WTC11 (cell line): ENCODE data around the gene CASP8. TPM values are rescaled to one million over a fixed set of nuclear protein-coding genes. Genes with fewer than 3 reads are reported as not detected.

Experiments used
- ATAC-seq: fragments of 200-7000 bp; cut with Tn5 transposase; 2 replicates; pipeline ENCODE4 v1.10.0; 2021; ENCODE audit warnings: mild to moderate bottlenecking, moderate library complexity
- CTCF ChIA-PET: fragments of 300-600 bp; sonication (Branson Sonifier 250); formaldehyde crosslinking; loops from one replicate; lab custom pipeline; 2021; ENCODE audit warnings: antibody characterized with exemption; lab: Charles Lee
- POLR2A ChIA-PET: fragments of 350-600 bp; sonication (Branson Sonifier 250); formaldehyde crosslinking; loops from one replicate; lab custom pipeline; 2021; ENCODE audit warnings: antibody characterized with exemption; lab: Charles Lee
- DNase-seq: peaks from one replicate; pipeline ENCODE4 v3.0.0; 2021; ENCODE audit warnings: low spot score
- H3K27ac Mint-ChIP-seq: 2 replicates; pipeline ENCODE4 v1.8.0; 2021; ENCODE audit warnings: mixed read lengths
- H3K27me3 Mint-ChIP-seq: 2 replicates; pipeline ENCODE4 v1.8.0; 2021; ENCODE audit warnings: low read depth, mild to moderate bottlenecking, moderate library complexity, mixed read lengths
- H3K36me3 Mint-ChIP-seq: 2 replicates; pipeline ENCODE4 v1.8.0; 2021; ENCODE audit warnings: mixed read lengths
- H3K4me1 Mint-ChIP-seq: 2 replicates; pipeline ENCODE4 v1.8.0; 2022; ENCODE audit warnings: mixed read lengths
- H3K4me3 Mint-ChIP-seq: 2 replicates; pipeline ENCODE4 v1.8.0; 2021; ENCODE audit warnings: mild to moderate bottlenecking, moderate library complexity, mixed read lengths
- H3K9me3 Mint-ChIP-seq: 2 replicates; pipeline ENCODE4 v1.8.0; 2021; ENCODE audit warnings: mixed read lengths
- GRHL2 ChIP-seq: fragments of 250-450 bp; sonication (Bioruptor Pico); IDR thresholded peaks from 2 replicates; pipeline ENCODE4 v1.8.0; 2022; ENCODE audit warnings: mild to moderate bottlenecking, moderate library complexity; ENCODE audit not compliant: insufficient replicate concordance, severe bottlenecking
- JUN ChIP-seq: sonication (generic); formaldehyde crosslinking; IDR thresholded peaks from 2 replicates; pipeline ENCODE4 v1.8.0; 2023; ENCODE audit warnings: mild to moderate bottlenecking, missing genetic modification reagents
- NR1H2 ChIP-seq: sonication (generic); formaldehyde crosslinking; IDR thresholded peaks from 2 replicates; pipeline ENCODE4 v1.9.0; 2021; ENCODE audit warnings: mild to moderate bottlenecking, moderate library complexity, missing genetic modification reagents
- NR3C1 ChIP-seq: sonication (generic); formaldehyde crosslinking; conservative IDR thresholded peaks from 2 replicates; pipeline ENCODE4 v1.8.1; 2023; ENCODE audit warnings: low read depth, mild to moderate bottlenecking, missing genetic modification reagents
- SOX15 ChIP-seq: fragments of 250-450 bp; sonication (Bioruptor Pico); IDR thresholded peaks from 2 replicates; pipeline ENCODE4 v1.9.0; 2021; ENCODE audit warnings: mild to moderate bottlenecking
- STAT6 ChIP-seq: sonication (generic); formaldehyde crosslinking; conservative IDR thresholded peaks from 2 replicates; pipeline ENCODE4 v1.8.1; 2023; ENCODE audit warnings: mild to moderate bottlenecking, low read depth, missing genetic modification reagents, moderate library complexity
- USF1 ChIP-seq: sonication (generic); formaldehyde crosslinking; IDR thresholded peaks from 2 replicates; pipeline ENCODE4 v1.8.0; 2022; ENCODE audit warnings: mild to moderate bottlenecking, missing genetic modification reagents
- USF2 ChIP-seq: sonication (generic); formaldehyde crosslinking; IDR thresholded peaks from 2 replicates; pipeline ENCODE4 v1.8.1; 2023; ENCODE audit warnings: mild to moderate bottlenecking, missing genetic modification reagents, moderate library complexity
- ZBTB21 ChIP-seq: sonication (generic); formaldehyde crosslinking; IDR thresholded peaks from 2 replicates; pipeline ENCODE4 v1.8.1; 2023; ENCODE audit warnings: mild to moderate bottlenecking, missing genetic modification reagents, borderline replicate concordance
- ZNF281 ChIP-seq: sonication (generic); formaldehyde crosslinking; IDR thresholded peaks from 2 replicates; pipeline ENCODE4 v1.8.0; 2023; ENCODE audit warnings: mild to moderate bottlenecking, missing genetic modification reagents
- ZNF532 ChIP-seq: fragments of 250-450 bp; sonication (Bioruptor Pico); IDR thresholded peaks from 2 replicates; pipeline ENCODE4 v1.9.0; 2021; ENCODE audit warnings: mild to moderate bottlenecking, borderline replicate concordance
- ZNF671 ChIP-seq: fragments of 250-450 bp; sonication (Bioruptor Pico); IDR thresholded peaks from 2 replicates; pipeline ENCODE4 v1.8.0; 2021; ENCODE audit warnings: mild to moderate bottlenecking
- total RNA-seq: library from RNA; stranded (reverse); gene quantifications from 3 replicates; pipeline ENCODE4 v1.2.3, GENCODE V29; 2021
- TF ChIP-seq, protein P1 (sequence below): fragments of 250-450 bp; sonication (Bioruptor Pico); conservative IDR thresholded peaks from 2 replicates; pipeline ENCODE4 v1.9.0; 2021; ENCODE audit warnings: mild to moderate bottlenecking

The CASP8 gene
- total RNA-seq, 1 experiment from 2014 or later, result 4.4 TPM

GRCh38 chr2:201219328-201220096 is 40.8 kb upstream of the CASP8 start (continued):
- TF ChIP-seq, protein P1, sequence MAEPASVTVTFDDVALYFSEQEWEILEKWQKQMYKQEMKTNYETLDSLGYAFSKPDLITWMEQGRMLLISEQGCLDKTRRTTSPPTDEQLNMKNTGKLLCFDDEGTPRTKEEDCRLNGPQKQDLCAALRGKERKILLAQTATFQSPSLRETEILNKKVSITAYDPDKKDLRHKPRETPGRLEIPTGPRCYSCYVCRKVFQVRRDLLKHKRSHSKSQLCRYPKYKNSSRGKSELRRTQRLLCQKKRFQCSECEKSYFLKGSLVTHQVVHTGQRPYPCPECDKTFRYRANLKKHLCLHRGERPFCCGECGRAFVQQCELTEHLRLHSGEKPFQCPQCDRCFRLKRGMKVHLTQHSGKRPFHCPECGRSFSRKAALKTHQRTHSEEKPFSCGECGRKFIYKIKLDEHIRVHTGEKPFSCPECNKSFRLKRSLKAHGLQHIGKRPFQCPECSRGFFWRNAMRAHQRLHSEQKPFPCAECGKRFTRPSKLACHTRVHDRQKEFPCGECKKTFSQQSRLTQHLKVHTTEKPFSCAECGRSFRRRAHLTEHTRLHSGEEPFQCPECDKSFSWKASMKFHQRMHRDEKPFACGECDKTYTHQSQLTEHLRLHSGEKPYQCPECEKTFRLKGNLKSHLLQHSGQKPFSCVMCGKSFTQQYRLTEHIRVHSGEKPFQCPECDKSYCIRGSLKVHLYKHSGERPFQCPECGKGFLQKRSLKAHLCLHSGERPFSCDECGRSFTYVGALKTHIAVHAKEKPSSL (CRISPR knock-in tag), result no peak
- TF ChIP-seq SOX15 (CRISPR knock-in tag) (no peak), USF1 (CRISPR knock-in tag) (no peak), ZNF671 (no peak), NR3C1 (CRISPR knock-in tag) (no peak), USF2 (CRISPR knock-in tag) (no peak)

DNA sequence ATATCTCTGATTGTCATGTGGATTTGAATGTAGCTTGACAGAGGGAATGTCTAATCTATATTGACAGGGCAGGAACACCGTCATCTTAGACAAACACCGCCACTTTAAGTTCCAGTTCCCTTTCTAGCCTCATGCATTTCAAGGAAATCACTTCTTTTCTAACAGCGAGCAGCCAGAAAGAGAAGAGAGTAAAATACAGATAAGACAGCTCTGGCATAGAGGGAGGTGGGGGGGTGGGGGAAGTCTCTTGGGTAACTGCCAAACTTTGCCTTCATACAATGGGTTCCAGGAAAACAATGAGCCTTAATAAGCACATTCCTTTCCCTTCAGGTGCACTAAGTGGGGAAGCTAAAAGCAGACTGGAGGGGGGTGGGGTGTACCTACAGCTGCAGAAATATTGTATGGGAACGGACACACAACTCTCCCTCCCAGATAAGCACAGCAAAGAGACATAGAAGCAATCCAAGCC is 40.2 kb upstream of the CASP8 start:
- no peaks in the 10 kb centered on the region; the same call in 1 of the 2 replicates for H3K27me3 Mint-ChIP-seq
- no peak overlapping the region for H3K27ac Mint-ChIP-seq
- peaks cover 16% of the 10 kb centered on the region for H3K9me3 Mint-ChIP-seq
- POLR2A ChIA-PET, result no interaction called here
- ATAC-seq (peak; percentile 36; the same call in 1 of the 2 replicates), DNase-seq (no peak)
- TF ChIP-seq ZBTB21 (CRISPR knock-in tag) (no peak), STAT6 (CRISPR knock-in tag) (no peak), NR1H2 (no peak), ZNF281 (CRISPR knock-in tag) (no peak), GRHL2 (no peak), JUN (CRISPR knock-in tag) (no peak), ZNF532 (CRISPR knock-in tag) (no peak)
- peaks cover 7% of the 10 kb centered on the region for H3K36me3 Mint-ChIP-seq
- CTCF ChIA-PET, result interaction anchor here (0.6 to 5.8 kb wide), 4 partner anchors 13 to 515 kb away, joined by 3 to 66 read pairs (median 4); partner anchors contain the start of gene CASP10
- no peak overlapping the region for H3K4me3 Mint-ChIP-seq
- peaks cover 26% of the 10 kb centered on the region for H3K4me1 Mint-ChIP-seq
